NOMO-1 treated with dmso at 0.1 percent for 144 hours (cell line): ENCODE measurements around the gene CDKN2B-AS1.

ENCODE experiments used
- DNase-seq: peaks from one replicate; lab custom pipeline; 2025; ENCODE audit not compliant: unreplicated experiment; lab: John Stamatoyannopoulos, UW

The CDKN2B-AS1 gene

GRCh38 chr9:22117511-22118384, 123.2 kb downstream of the CDKN2B-AS1 start:
- no peak for DNase-seq

- no peak for DNase-seq
Measured at GRCh38 chr9:22118810-22119521, 124.4 kb downstream of the CDKN2B-AS1 start.

- DNase-seq = no peak
Measured at GRCh38 chr9:22119522-22120158, 125.0 kb downstream of the CDKN2B-AS1 start.

- no peak for DNase-seq
Measured at GRCh38 chr9:22120159-22120549, 125.6 kb downstream of the CDKN2B-AS1 start.

GRCh38 chr9:22120595-22120994, 126.0 kb downstream of the CDKN2B-AS1 start:
- DNase-seq = no peak

- DNase-seq = no peak
Measured at GRCh38 chr9:22124263-22125011, 129.8 kb downstream of the CDKN2B-AS1 start.

GRCh38 chr9:22129133-22129532, 134.5 kb downstream of the CDKN2B-AS1 start:
- no peak for DNase-seq

GRCh38 chr9:22129633-22130032, 135.0 kb downstream of the CDKN2B-AS1 start:
- no peak for DNase-seq

GRCh38 chr9:22131817-22132216, 137.2 kb downstream of the CDKN2B-AS1 start:
- DNase-seq = no peak

- no peak for DNase-seq
Measured at GRCh38 chr9:22134390-22134789, 139.8 kb downstream of the CDKN2B-AS1 start.

- no peak for DNase-seq
Measured at GRCh38 chr9:22136461-22137096, 142.0 kb downstream of the CDKN2B-AS1 start.

- DNase-seq = no peak
Measured at GRCh38 chr9:22138956-22139660, 144.5 kb downstream of the CDKN2B-AS1 start.

- no peak for DNase-seq
Measured at GRCh38 chr9:22141908-22142307, 147.3 kb downstream of the CDKN2B-AS1 start.

- no peak for DNase-seq
Measured at GRCh38 chr9:22142671-22143070, 148.1 kb downstream of the CDKN2B-AS1 start.

- no peak for DNase-seq
Measured at GRCh38 chr9:22143799-22144625, 149.4 kb downstream of the CDKN2B-AS1 start.

GRCh38 chr9:22146604-22147003, 152.0 kb downstream of the CDKN2B-AS1 start:
- DNase-seq = no peak

- DNase-seq = no peak
Measured at GRCh38 chr9:22147813-22148527, 153.4 kb downstream of the CDKN2B-AS1 start.

- DNase-seq = no peak
Measured at GRCh38 chr9:22148528-22148875, 153.9 kb downstream of the CDKN2B-AS1 start.
